Tibial nerve (tissue), 3 donors: ENCODE measurements around the gene ZNF438.

ENCODE experiments used
- CTCF ChIP-seq, 5 experiments: fragments of 200-600 bp in 3 of 5; fragments of 450-650 bp in 2 of 5; sonication (generic) in 3 of 5; IDR thresholded peaks; one replicate each; pipeline ENCODE4 v1.5.1; 2016 to 2019; ENCODE audit warnings: antibody characterized with exemption in 5 of 5, mild to moderate bottlenecking in 3 of 5, moderate library complexity in 2 of 5
- POLR2A ChIP-seq, 2 donors: fragments of 450-650 bp; IDR thresholded peaks; one replicate each; pipeline ENCODE4 v1.6.1; 2017; ENCODE audit warnings: antibody characterized with exemption in 2 of 2, mild to moderate bottlenecking in 2 of 2, moderate library complexity in 2 of 2

GRCh38 chr10:30818010-30818660, 213.5 kb downstream of the ZNF438 start:
- no peak for TF ChIP-seq CTCF (IDR thresholded peaks at IDR 0.05)
- TF ChIP-seq POLR2A (IDR thresholded peaks at IDR 0.05), result no peak
